LNCaP clone FGC (cell line): Measurements from ENCODE around the gene CNGB1.

Source experiments
- DNase-seq: peaks from one replicate; pipeline ENCODE4 v3.0.0-alpha.2; 2011; ENCODE audit warnings: low read depth
- H3K4me3 ChIP-seq: 2 replicates; pipeline ENCODE4 v1.5.1; 2011; ENCODE audit warnings: mild to moderate bottlenecking, low read depth, low read length, control low read depth
- CTCF ChIP-seq: IDR thresholded peaks from 2 replicates; pipeline ENCODE4 v1.5.1; 2012; ENCODE audit warnings: mild to moderate bottlenecking; ENCODE audit not compliant: control insufficient read depth, insufficient read depth; ENCODE audit errors: extremely low read depth

The CNGB1 gene

DNA sequence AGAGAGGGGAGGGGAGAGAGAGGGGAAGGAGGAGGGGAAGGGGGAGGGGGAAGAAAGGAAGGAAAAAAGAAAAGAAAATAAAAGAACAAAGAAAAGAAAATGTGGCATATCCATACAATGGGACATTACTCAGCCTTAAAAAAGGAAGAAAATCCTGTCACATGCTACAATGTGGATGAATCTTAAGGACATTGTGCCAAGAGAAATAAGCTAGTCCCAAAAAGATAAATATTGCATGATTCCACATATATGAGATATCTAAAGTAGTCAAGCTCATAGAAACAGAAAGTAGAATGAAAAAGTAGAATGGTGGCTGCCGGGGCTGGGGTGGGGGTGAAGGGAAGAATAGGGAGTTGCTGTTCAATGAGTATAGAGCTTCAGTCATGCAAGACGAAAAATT lies 40.4 kb downstream of the CNGB1 start:
- DNase-seq: no peak
- H3K4me3 ChIP-seq: no peak overlapping the region
- no peak for TF ChIP-seq CTCF

DNA sequence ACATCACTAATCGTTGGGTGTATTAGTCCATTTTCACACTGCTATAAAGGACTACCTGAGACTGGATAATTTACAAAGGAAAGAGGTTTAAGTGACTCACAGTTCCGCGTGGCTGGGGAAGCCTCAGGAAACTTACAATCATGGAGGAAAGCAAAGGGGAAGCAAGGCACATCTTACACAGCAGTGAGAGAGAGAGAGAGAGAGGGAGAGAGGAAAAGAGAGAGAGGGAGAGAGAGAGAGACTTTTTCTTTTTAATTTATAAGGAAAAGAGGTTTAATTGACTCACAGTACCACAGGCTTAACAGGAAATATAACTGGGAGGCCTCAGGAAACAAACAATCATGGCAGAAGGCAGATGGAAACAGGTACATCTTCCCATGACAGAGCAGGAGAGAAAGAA lies 41.7 kb downstream of the CNGB1 start:
- DNase-seq: no peak
- no peak for TF ChIP-seq CTCF
- no peak overlapping the region for H3K4me3 ChIP-seq

- no peak for DNase-seq
- TF ChIP-seq CTCF: no peak
- no peak overlapping the region for H3K4me3 ChIP-seq
Observed at GRCh38 chr16:57926041-57926440, 44.9 kb downstream of the CNGB1 start.

DNA sequence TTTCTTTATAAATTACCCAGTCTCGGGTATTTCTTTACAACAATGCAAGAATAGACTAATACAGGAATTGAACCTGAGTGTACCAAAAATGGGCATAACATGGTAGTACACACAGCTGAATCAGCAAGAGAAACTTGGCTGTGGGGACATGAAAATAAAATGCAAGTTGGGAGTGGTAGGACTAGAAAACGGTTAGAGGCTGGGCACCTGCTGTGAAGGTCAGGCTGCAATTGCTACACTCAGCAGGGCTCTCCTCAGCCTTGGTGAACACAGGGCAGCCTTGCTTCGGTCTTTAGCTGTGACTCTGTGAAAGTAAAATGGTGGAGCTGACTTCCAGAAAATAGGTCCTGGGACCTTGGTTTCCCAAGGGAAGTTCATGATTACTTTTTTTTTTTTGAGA lies 45.6 kb downstream of the CNGB1 start:
- TF ChIP-seq CTCF: no peak
- DNase-seq: no peak
- H3K4me3 ChIP-seq: no peak overlapping the region

DNA sequence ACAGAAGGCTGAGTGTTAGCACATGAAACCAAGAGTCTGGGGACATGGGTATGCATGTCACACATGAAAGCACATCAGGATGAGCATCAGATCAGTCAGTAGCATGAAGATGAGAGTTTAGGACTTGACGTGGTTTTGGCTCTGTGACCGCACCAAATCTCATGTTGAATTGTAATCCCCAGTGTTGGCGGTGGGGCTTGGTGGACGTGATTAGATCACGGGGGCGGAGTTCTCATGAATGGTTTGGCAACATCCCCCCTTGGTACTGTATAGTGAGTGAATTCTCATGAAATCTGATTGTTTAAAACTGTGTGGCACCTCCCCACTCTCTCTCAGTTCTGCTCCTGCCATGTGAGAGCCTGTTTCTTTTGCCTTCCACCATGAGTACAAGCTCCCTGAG lies 46.4 kb downstream of the CNGB1 start:
- no peak for TF ChIP-seq CTCF
- H3K4me3 ChIP-seq: no peak overlapping the region
- DNase-seq: no peak

GRCh38 chr16:57923841-57924240 lies 47.1 kb downstream of the CNGB1 start:
- no peak overlapping the region for H3K4me3 ChIP-seq
- no peak for TF ChIP-seq CTCF
- no peak for DNase-seq

- TF ChIP-seq CTCF: no peak
- H3K4me3 ChIP-seq: no peak overlapping the region
- no peak for DNase-seq
Observed at GRCh38 chr16:57923418-57923817, 47.5 kb downstream of the CNGB1 start.
